T-helper 2 cell treated with Interferon-gamma antibody and Interleukin-4, amounts not matched to agents 100 ng/mL and 5 ng/mL, for 36 hours (primary cell): Measurements from ENCODE around the gene ENTPD3. TPM values are rescaled to one million over a fixed set of nuclear protein-coding genes. Genes with fewer than 3 reads are reported as not detected.
"Not testable (repeated sequence)": the region's sequence is repeated elsewhere in the genome, so short reads cannot be mapped to it uniquely, and the experiment has no call there.

ENCODE experiments used
- intact Hi-C: fragments of 100-400 bp; cut with micrococcal nuclease; formaldehyde crosslinking; loops from one replicate; pipeline ENCODE4 v1.15.1; 2023
- total RNA-seq: library from RNA; stranded (reverse); gene quantifications from 2 replicates; pipeline ENCODE4 v1.2.3, GENCODE V29; 2022

The ENTPD3 gene
- total RNA-seq, 1 donor from 2014 or later = not detected

GRCh38 chr3:40456940-40457823, 70.2 kb downstream of the ENTPD3 start, which contains the start of gene RPL14:
RPL14 (plus strand) TSS chr3:40457339; CDS start chr3:40457472, 133 bp downstream.
- intact Hi-C loops = loop anchor here (1.0 to 10.0 kb wide), 5 partner anchors 20 to 1555 kb away; partner anchors contain the start of genes EIF1B, RPSA, ZNF619 and ZNF621

GRCh38 chr3:40458473-40458872, 71.5 kb downstream of the ENTPD3 start:
- intact Hi-C loops = loop anchor here (5.0 to 10.0 kb wide), 2 partner anchors 1054 to 1554 kb away; partner anchors contain the start of gene RPSA

- intact Hi-C loops = not testable (repeated sequence)
Measured at GRCh38 chr3:40460481-40460880, 73.5 kb downstream of the ENTPD3 start.

GRCh38 chr3:40461161-40461560, 74.2 kb downstream of the ENTPD3 start:
- intact Hi-C loops = no loop called here

- intact Hi-C loops = not testable (repeated sequence)
Measured at GRCh38 chr3:40462838-40463237, 75.9 kb downstream of the ENTPD3 start.

- intact Hi-C loops = no loop called here
Measured at GRCh38 chr3:40463579-40463978, 76.6 kb downstream of the ENTPD3 start.

GRCh38 chr3:40464339-40465110, 77.5 kb downstream of the ENTPD3 start:
- intact Hi-C loops = no loop called here

- intact Hi-C loops = no loop called here
Measured at GRCh38 chr3:40465111-40465407, 78.1 kb downstream of the ENTPD3 start.

- intact Hi-C loops = no loop called here
Measured at GRCh38 chr3:40465456-40465855, 78.5 kb downstream of the ENTPD3 start.

- intact Hi-C loops = no loop called here
Measured at GRCh38 chr3:40468018-40468417, 81.0 kb downstream of the ENTPD3 start.

GRCh38 chr3:40470701-40471100, 83.7 kb downstream of the ENTPD3 start:
- intact Hi-C loops = no loop called here

- intact Hi-C loops = loop anchor here (1.0 kb wide), 5 partner anchors 19 to 167 kb away; partner anchors contain the start of genes EIF1B, RPL14, ZNF620 and ZNF621
Measured at GRCh38 chr3:40476478-40477470, 89.8 kb downstream of the ENTPD3 start, which contains the start of gene ZNF619. ZNF619 (plus strand) TSS chr3:40477122; CDS start chr3:40477980, 858 bp downstream.

GRCh38 chr3:40477666-40478065, 90.7 kb downstream of the ENTPD3 start:
- intact Hi-C loops = loop anchor here (1.0 kb wide), 5 partner anchors 20 to 168 kb away; partner anchors contain the start of genes EIF1B, RPL14, ZNF620 and ZNF621

Other genes starting within 250 kb of the ENTPD3 start
- 33.4 and 38.1 TPM in 2 replicates for gene EIF1B, start 77.5 kb upstream of the ENTPD3 start, total RNA-seq
- gene RPL14, start 70.2 kb downstream of the ENTPD3 start, total RNA-seq = 2,187 and 2,192 TPM in 2 replicates
- 9.1 and 10.3 TPM in 2 replicates for gene ZNF619, start 89.9 kb downstream of the ENTPD3 start, total RNA-seq
- gene ZNF620, start 118.9 kb downstream of the ENTPD3 start, total RNA-seq = 6.5 and 6.9 TPM in 2 replicates
- 23.9 and 25.9 TPM in 2 replicates for gene ZNF621, start 137.8 kb downstream of the ENTPD3 start, total RNA-seq